NCI-H2029 treated with DMSO at 0.1 percent for 48 hours (cell line): ENCODE data around the gene THADA.
"Not testable (repeated sequence)": the region's sequence is repeated elsewhere in the genome, so short reads cannot be mapped to it uniquely, and the experiment has no call there.

Experiments
- DNase-seq: peaks from one replicate; lab custom pipeline; 2025; lab: John Stamatoyannopoulos, UW

THADA gene

DNA sequence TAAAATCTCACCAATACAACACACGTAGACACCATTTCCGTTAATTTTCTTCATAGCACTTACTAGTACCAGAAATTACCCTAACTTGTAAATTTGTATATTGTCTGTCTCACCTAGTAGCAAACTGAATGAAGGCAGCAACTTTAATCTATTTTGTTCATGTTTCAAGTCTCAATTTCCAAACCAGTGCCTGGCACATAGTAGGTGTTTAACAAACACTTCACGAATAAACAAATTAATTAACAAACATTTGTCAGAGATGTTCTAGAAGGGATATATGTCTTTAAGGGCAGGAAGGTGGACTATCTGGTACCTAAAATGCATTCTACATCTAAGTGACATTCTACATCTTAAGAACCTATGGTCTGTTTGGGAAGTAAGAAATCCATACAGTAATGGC lies 963 bp downstream of the THADA start:
- no peak for DNase-seq

DNA sequence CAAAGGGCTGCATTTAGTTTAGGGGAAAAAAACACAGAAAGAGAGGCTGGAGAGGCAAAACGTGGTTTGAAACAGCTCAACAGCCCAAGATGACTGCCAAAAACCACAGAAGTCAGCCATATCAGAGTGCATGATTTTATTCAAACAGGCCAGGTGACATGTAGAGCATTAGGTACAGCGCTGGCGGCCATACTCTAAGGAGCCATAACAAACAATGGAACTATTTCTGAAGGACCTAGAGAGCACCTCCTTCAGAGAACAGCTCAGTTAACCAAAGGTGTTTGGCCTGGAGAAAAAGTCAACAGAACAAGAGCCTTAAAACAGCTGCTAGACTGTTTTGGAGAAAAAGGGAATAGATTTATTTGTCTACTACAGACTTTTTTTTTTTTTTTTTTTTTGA lies 2.6 kb downstream of the THADA start:
- DNase-seq: peak; percentile 50

DNA sequence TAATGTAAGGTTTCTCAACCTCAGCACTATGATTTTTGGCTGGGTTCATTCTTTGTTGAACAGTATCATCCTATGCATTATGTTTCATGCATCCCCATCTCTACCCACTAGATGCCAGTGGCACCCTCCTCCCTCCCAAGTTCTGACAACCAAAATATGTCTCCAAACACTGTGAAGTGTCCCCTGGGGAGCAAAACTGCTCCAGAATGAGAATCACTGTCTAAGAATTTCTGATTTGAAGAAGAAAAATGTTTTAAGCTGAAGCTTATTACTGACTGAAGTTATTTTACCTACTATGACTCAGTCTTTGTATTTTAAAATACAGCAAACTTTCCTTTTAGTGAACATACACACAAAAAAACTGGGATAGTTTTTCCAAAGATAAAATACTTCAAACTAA lies 3.4 kb downstream of the THADA start:
- DNase-seq: no peak

DNA sequence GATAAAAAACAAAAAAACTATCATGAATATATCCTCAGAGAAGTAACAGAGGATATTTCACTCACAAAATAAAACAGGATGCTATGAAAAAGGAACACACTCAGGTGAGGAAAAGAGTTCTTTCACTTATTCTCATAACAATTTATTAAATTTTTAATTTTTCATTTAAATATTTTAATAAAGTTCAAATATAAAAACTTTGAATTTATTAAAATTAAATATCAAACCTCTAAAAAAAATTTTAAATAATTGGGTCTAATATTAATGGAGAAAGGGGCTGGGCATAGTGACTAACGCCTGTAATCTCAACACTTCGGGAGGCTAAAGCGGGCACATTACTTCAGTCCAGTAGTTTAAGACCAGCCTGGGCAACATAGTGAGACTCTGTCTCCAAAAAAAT lies 10.1 kb downstream of the THADA start:
- no peak for DNase-seq

DNA sequence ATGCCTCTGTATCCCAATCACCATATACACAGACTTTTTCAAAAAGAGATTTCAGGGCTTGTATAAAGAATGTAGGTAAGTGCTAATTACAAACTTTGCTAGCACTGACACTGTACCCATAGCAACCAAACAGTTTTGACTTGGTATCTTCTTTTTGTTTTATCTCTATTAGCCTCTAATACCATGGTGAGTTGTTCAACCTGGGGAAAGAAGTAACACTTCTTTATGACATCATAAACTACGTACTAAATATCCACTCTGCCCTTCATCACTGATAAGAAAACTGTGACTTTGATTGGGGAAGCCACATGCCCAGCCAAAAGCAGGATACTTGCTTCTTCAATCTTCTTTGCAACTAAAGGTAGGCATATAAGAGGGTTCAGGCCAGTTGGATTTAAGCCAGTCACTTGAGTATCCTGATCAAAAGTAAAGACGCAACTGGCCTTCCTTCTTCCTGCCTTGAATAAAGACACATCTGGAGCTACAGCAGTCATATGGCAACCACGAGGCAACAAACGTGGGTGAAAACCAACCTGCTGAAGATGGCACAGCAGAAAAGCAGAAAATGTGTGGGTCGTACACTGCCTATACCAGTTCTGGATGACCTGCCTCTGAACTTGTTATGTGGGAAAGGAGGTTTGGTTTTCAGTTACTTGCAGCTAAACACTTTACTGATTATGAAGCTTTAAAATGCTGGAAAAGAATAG lies 16.4 kb downstream of the THADA start:
- no peak for DNase-seq

DNA sequence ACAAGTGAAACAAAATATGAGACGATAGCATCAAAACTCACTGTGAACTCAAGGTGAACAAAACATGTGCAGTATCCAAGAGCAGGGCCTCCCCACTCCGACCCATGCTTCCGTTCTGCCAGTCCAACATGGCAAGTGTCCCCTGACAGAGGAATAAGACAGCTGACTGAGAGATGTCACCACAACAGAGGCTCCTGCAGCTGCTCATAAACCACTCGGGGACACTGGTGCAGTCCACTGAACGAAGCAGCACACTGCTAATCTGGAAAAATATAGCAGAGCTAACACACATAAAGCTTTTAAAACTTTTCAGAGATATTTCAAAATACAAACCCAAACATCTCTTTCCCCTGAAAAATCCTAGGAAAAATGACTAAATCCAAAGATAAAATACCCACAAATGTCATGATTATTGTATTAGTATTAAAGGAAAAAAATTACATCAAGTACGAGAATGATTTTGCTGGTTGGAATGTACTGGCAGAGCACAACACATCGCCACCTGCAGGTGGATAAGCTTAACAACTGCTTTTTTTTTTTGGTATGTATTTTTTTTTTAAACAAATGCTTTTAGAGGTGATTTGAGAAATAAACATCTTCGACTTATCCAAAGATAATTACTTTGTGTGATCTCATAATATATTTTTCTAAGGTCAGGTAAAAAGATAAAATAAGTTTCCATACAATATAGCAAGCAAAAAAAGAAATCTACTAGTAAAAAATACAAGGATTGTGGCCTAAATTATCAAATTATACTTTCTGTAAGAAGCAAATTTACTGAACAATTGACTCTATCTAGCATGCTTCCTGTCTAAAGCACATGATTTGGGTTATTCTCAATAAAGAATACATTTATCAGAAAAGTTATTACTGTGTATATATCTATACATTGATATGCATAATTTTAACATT lies 18.6 kb downstream of the THADA start:
- DNase-seq: no peak

DNA sequence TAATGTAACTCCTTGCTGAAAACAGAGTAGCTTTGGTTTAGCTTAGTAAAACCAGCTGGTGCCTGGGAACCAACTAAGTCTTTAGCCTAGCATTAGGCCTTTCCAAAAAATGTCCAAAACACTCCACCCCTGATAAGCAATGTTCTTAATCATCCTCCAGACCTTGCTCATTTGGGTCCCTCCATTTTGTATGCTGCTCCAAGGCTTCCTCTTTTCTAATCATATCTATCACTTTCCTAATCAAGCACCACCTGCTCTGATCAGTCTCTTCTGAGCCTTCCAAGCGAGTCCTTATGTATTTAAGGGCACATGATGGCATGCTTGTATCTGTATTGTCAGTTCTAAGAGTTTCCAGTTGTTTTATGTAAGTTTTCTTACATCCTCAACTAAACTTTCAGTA lies 23.6 kb downstream of the THADA start:
- DNase-seq: no peak

DNA sequence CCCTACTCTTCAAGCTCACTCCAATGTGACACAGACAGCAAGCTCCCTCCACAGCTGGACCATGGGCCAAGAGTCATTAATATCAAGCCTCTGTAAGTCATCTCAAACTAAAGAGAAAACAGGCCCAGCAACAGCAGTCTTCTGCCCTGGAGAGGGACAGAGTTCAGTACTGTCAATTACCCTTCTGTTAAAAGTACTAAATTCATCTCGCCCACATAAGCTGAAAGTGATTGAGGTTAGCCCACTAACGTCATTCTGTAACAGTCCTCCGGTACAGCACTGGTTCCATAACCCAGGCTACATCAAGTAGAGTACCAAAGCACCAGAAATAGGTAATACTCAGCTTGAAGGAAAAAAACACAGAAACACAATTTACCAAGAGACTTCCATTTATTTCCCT lies 25.9 kb downstream of the THADA start:
- DNase-seq: no peak

DNA sequence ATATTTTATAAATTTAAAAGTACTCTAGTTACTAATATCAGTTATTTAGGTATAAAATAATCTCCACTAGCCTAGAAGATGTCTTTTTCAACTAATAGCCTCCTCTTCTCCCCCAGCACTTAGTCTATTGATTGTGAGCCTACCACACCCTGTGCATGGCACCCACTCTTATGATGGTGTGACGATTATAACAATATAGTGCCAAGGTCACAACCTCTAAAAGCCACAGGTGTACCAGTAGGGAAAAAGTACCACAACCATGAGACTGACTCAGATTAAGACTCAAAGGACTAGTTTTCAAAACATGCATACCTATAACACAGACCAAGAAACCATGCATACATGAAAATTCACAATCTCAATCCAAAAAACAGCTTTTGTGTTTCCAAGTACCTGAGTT lies 27.6 kb downstream of the THADA start:
- no peak for DNase-seq

DNA sequence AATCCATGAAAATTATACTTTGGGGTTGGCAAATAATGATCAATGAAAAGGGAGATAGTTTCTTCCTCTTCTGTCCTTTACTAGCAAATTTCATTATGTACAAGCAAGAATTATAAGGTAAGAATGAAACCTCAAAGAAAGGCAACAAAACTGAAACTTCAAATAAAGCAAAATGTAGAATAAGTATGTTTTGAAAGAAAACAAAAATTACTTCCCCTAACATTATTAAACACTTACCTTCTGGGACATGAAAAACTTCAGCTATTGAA lies 29.4 kb downstream of the THADA start:
- DNase-seq: no peak

DNA sequence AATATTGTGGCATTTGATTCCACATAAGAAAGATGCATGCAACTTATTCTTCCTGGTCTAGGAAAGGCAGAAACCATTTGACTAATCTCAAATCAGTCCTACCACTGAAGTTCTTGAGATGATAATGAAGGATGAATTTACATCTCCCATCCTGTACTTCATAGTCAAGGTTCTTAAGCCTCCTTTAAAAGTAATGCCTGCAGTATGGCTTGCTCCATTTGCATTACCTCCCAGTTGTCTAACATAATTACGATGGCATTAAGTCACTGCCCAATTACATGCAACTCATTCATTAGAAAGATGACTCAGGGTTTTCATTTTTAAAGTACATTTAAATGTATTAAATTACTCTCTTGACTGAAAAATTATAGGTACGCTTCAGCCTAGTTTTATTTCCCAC lies 32.2 kb downstream of the THADA start:
- no peak for DNase-seq

DNA sequence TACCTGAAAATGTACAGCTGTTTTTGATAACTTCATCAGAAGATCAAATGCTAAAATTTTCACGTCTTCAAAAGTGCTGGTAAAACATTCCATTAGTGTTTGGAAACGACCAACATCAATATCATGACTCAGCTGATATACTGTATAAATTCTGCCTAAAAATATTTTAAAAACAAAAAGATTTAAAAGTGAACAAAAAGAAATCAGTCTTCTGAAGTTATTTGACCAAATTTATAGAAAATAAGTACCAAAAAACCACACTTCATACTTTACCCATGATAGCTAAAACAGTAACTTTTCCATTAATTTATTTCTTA lies 35.6 kb downstream of the THADA start:
- no peak for DNase-seq

DNA sequence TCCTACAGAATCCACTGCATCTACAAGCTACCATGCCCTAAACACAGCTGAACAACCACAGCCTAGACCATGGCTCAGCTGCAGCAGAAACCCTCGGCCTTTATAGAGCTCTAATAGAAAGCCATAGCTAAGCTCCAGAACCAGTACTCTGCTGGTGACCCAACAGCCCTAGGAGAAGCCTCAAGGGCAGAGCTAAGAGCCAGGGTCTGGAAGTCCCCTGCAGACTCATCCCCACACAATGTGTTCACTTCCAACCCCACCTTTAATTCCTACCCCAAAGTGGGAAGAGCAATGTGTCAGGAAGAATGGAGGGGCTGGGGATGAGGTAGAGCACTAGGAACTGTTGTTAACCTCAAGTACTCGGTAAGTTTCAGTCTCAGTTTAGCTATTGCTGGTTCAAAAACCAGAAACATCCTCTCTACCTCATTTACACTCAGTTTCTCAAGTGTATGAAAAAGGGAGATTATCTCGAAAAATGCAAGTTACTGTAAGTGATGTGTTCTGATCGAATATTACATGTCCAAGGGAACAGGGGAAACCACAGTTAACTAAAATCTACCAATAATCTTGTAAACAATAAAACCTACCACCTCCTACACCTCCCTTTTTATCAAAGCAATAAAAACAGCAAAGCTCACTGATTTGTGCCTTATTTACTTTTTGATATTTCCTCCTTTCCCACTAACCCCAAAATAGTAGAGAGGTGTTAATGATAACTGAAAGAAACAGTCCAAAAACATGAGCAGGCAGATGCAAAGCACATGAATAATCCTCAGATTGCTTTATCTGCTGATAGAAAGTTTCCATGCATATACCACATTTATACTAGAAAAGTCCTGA lies 36.2 kb downstream of the THADA start:
- DNase-seq: no peak

DNA sequence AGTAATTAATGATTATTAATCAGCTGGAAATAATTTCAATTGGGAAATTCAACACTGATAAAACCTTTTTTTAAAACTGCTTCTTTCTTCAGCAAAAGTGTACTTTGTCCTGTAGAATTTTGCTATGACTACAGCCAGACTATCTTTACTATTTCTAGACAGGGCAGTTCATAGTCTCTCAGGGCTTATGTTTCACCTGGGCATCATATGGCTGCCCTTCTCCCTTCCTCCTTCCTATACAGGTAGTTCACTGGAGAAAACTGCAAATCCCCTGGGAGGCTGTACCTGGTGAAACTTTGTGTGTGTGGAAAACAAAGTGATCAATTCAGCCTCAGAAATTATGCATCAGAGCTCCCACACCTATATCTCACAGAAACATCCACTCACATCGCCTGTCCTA lies 38.6 kb downstream of the THADA start:
- DNase-seq: no peak

DNA sequence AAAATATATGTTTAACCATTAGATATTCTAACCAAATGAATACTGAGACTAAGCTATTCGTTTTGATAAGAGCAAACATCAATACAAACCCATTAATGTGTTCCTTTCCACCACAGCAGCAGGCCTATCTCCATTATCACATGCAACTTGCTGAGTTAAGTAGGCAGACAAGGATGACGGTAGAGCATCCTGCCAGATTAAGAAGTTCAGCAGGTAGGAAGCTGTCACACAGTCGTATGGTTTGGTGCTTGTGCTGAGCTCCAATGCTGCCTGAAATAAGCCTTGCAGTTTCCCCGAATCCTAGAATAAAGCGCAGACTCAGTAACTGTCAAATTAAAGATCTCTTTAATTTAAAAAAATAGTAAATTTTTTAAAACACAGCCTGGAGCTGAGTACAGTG lies 39.6 kb downstream of the THADA start:
- DNase-seq: no peak

DNA sequence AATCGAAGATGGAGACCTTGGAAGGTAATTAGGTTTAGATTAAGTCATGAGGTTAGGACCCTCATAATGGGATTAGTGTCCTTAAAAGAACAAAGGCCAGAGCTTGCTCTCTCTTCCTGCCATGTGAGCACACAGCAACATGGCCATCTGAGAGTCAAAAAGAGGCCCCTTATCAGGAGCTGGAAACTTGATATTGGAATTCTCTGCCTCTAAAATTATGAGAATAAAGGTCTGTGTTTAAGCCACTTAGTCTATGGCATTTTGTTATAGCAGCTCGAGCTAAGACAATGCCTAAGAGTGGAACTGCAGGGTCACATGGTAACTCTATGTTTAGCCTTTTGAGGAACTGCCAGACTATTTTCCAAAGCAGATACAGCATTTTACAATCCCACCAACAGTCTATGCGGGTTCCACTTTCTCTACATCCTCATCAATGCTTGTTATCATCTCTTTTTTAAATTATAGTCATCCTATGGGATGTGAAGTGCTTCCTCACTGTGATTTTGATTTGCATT lies 42.4 kb downstream of the THADA start:
- no peak for DNase-seq

DNA sequence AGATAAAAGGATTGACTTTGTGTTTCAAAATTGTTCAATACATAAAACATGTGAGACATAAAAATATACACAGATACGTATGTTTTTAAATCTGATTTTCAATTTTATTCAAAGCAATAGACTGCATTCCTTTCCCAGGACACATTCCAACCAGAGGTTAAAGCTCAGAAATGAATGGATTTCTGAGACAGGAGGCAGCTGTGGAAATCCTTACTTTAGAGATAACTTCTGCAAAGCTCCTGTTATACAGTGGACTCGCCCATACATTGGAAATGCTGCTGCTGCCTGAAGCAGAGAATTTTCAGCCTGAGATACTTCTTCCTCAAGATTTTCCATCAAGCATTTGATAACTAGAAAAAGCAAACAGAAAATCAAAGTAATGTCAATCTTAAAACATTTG lies 43.8 kb downstream of the THADA start:
- no peak for DNase-seq

DNA sequence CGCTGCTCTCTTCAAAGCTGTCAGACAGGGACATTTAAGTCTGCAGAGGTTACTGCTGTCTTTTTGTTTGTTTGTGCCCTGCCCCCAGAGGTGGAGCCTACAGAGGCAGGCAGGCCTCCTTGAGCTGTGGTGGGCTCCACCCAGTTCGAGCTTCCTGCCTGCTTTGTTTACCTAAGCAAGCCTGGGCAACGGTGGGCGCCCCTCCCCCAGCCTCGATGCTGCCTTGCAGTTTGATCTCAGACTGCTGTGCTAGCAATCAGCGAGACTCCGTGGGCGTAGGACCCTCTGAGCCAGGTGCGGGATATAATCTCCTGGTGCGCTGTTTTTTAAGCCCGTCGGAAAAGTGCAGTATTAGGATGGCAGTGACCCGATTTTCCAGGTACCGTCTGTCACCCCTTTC lies 47.5 kb downstream of the THADA start:
- not testable (repeated sequence) for DNase-seq

DNA sequence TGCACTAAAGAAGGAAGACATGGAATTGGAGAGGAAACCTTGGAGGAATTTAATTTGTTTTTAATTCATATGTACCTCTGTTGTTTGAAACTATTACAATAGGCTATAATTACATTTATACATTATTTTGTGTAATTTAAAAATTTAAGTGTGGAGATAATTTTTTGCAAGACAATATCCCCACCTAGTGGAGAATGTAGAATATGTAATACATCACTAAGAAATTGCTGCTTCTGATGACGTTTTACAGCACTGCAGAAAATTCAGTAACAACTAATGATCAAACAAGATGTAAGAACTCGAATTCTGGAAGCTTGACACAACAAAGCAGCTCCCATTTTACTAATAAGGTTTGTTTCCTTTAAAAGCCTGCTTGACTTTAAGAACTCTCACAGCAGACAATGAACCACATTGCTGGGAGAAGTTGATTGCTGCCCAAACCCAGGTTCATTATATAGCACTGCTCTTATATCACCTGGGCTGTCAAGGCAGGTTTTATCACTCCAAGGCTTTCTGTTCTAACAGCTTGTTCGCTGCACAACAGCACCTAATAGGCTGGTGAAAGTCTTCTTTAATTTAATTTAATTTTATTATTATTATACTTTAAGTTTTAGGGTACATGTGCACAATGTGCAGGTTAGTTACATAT lies 53.4 kb downstream of the THADA start:
- no peak for DNase-seq

DNA sequence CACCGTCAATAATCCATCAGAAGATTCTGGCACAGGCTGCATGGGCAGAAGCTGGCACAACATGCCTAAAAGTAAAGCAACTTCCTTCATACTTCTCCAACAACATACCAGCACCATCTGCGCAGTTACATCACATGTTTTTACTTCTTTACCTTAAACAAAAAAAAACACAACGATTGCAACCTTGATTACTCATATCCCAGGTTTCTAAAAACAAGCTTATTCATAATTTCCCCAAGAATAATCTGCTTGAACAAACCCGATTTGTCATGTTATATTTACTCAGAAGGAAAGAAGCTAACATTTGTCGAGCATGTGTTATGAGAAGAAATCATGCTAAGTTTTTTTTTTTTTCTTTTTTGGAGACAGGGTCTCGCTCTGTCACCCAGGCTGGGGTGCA lies 54.7 kb downstream of the THADA start:
- DNase-seq: no peak

DNA sequence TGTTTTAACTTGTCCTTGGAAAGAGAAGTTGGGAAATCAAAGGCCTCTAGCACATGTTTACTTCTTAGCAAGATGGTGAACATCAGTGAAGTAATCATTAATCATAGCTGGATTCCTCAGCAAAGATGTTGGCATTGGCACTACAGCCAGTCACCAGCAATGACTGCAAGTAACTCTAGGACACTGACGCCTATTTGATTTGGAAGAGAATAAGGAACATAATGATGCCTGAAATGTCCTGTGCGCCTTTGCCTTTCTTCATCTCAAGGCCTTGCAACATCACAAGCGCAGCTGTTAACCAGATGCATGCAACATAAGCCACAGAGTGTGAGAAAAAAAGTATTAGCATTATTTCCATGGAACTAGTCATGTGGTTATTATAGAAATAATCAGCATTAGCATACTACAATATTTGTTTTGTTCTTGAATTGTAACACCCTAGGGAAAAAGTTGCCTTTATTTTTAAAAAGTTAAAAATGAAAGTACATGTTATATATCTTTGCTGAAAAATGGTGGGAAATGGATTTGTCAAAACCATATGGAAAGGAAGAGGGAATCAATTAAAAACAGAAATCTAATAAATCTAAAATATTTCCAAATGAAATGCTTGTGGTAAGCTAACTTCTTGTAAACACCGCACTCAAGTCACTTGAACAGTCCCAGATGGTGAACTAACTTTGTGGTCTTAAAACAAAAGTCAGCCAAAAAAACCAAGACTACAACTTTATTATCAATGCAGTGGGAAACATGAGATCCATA lies 55.6 kb downstream of the THADA start:
- no peak for DNase-seq

DNA sequence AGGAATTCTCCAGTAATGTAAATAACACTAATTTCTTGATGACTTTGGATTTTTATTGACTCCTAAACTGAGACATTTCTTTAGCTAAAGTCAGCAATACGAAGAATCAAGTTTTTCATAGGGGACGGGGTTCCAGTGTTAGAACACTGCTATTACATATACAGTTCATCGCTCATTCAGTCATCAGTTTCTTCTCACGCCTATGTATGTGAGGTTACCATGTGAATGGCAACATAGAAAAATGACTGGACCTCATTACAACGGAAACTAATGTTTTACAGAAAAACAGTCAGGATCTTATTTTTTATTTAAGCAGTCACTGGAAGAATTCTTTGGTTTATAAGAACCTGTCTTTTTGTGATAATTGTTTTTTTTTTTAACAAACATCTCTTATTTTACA lies 56.4 kb downstream of the THADA start:
- no peak for DNase-seq
